Measurements from ENCODE around the gene CARF.

- TF ChIP-seq, protein P1, sequence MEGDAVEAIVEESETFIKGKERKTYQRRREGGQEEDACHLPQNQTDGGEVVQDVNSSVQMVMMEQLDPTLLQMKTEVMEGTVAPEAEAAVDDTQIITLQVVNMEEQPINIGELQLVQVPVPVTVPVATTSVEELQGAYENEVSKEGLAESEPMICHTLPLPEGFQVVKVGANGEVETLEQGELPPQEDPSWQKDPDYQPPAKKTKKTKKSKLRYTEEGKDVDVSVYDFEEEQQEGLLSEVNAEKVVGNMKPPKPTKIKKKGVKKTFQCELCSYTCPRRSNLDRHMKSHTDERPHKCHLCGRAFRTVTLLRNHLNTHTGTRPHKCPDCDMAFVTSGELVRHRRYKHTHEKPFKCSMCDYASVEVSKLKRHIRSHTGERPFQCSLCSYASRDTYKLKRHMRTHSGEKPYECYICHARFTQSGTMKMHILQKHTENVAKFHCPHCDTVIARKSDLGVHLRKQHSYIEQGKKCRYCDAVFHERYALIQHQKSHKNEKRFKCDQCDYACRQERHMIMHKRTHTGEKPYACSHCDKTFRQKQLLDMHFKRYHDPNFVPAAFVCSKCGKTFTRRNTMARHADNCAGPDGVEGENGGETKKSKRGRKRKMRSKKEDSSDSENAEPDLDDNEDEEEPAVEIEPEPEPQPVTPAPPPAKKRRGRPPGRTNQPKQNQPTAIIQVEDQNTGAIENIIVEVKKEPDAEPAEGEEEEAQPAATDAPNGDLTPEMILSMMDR (IDR thresholded peaks at IDR 0.05; ENCODE audit: poor library complexity) = no peak
- TF ChIP-seq EZH2phosphoT487 (IDR thresholded peaks at IDR 0.05; ENCODE audit: low read depth, severe bottlenecking, unreplicated experiment) (no peak), EZH2 (IDR thresholded peaks at IDR 0.05; ENCODE audit: borderline replicate concordance) (no peak)
Measured at GRCh38 chr2:203021991-203022390, 109.9 kb downstream of the CARF start.
